ENCODE measurements around the gene ADAMTS6.

DNA sequence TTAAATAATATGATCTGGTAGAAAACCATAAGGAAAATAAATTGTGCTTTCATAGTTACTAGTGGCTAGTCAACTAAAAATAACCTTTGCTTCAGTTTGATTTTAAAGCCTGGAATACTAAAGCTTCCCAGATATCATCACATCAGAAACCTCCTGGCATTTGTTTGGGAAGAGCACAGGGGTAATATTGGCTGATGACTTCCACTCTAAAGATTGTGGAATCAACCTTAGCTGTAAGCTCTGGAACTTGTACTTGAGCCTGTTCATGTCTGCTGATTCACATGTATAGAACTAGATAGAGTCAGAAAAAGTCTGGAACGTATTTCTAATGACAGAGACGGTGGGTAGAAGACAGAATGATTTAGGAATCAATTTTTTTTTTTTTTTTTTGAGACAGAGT is 367.9 kb downstream of the ADAMTS6 start:
- TF ChIP-seq EZH2 (IDR thresholded peaks at IDR 0.05; ENCODE audit: borderline replicate concordance, insufficient read depth, low read depth, low read length, poor library complexity, severe bottlenecking) = no peak
- TF ChIP-seq, protein P1, sequence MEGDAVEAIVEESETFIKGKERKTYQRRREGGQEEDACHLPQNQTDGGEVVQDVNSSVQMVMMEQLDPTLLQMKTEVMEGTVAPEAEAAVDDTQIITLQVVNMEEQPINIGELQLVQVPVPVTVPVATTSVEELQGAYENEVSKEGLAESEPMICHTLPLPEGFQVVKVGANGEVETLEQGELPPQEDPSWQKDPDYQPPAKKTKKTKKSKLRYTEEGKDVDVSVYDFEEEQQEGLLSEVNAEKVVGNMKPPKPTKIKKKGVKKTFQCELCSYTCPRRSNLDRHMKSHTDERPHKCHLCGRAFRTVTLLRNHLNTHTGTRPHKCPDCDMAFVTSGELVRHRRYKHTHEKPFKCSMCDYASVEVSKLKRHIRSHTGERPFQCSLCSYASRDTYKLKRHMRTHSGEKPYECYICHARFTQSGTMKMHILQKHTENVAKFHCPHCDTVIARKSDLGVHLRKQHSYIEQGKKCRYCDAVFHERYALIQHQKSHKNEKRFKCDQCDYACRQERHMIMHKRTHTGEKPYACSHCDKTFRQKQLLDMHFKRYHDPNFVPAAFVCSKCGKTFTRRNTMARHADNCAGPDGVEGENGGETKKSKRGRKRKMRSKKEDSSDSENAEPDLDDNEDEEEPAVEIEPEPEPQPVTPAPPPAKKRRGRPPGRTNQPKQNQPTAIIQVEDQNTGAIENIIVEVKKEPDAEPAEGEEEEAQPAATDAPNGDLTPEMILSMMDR (IDR thresholded peaks at IDR 0.05) = no peak
